C4-2B (cell line): ENCODE data around the gene KLHDC4.

ENCODE experiments used
- H3K27ac ChIP-seq: fragments of 450-650 bp; 2 replicates; pipeline ENCODE4 v1.5.1; 2017
- CTCF ChIP-seq: fragments of 450-650 bp; conservative IDR thresholded peaks from 2 replicates; pipeline ENCODE4 v1.5.1; 2017; ENCODE audit warnings: mild to moderate bottlenecking
- ZFX ChIP-seq: fragments of 450-650 bp; IDR thresholded peaks from 2 replicates; pipeline ENCODE4 v1.6.1; 2017

KLHDC4 gene

GRCh38 chr16:87665193-87665592, 100.6 kb downstream of the KLHDC4 start:
- TF ChIP-seq CTCF (no peak), ZFX (no peak)
- no peak overlapping the region for H3K27ac ChIP-seq

GRCh38 chr16:87664792-87665191, 101.0 kb downstream of the KLHDC4 start:
- TF ChIP-seq ZFX (no peak), CTCF (no peak)
- H3K27ac ChIP-seq = no peak overlapping the region

DNA sequence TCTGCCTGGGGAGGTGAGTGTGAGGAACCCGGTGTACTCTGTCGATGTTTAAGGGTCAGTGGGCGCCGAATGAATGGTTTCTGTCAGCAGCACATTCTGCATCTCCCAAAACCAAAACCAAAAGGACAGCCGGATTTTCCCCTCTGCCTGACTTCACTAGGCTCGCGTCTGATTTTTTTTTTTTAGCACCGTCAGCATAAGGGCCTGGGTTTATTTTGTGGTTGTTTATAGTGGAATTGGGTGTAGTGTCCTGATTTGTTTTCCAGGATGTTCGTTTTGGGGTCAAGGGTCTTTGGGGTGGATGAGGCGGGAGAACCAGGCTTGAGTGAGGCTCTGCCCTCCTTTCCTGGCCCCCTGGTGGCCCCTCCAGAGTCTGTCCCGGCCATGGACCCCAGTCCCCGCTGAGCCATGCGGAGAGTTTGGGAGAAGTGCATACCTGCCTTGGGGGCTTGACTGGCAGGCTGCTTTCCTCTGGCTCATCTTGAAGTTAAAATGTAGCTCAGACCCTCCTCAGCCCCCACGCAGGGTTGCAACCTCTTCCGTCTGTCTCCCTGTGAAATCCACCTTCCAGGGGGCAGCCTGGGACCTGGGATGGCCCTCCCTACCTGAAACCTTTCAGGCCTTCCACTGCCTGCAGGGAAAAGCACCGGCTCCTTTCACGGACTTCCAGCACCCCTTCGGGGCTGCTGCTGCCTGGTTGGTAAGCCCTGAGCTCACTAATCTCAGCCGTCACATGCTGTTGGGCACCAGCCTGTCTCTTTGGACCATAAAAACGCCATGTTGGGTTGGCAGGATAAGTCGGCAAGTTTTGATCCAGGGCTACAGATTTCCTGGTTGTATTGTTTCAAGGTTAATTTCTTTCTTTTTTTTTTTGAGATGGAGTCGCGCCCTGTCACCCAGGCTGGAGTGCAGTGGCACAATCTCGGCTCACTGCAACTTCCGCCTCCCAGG, 103.3 kb downstream of the KLHDC4 start:
- TF ChIP-seq ZFX = no peak
- TF ChIP-seq CTCF = no peak
- H3K27ac ChIP-seq = no peak overlapping the region

GRCh38 chr16:87661561-87661960, 104.2 kb downstream of the KLHDC4 start:
- TF ChIP-seq CTCF (no peak), ZFX (no peak)
- no peak overlapping the region for H3K27ac ChIP-seq

DNA sequence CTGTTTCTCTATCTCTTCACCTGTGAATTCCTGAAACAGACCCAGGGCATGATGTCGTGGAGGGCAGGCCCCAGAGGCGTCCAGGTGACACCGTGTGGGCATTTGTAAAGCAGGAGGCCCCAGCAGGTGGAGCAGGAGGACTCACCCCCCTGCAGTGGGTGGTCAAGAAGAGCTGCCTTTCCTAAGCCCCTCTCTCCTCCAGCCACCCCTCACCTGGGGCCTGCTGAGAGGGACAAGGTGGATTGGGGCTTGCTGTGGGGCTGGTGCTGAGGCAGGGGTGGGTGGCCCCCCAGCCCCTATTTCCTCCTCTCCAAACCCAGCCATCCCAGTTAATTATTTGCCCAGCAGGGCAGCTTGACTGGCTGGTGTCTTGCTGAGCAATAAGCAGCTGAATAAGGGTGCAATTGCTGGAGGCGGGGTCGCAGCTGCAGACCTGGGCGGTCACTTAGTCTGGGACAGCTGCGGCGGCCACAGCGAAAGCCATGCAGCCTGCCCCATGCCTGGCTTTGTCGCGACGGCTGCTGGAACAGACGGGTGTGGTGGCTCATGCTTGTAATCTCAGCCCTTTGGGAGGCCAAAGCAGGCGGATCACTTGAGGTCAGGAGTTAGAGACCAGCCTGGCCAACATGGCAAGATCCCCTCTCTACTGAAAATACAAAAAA, 107.1 kb downstream of the KLHDC4 start:
- H3K27ac ChIP-seq = no peak overlapping the region
- TF ChIP-seq CTCF (no peak), ZFX (no peak)
